HG03565 (cell line): ENCODE results near the gene GTF3A.
"Not testable (repeated sequence)": the region's sequence is repeated elsewhere in the genome, so short reads cannot be mapped to it uniquely, and the experiment has no call there.

Experiments used
- ATAC-seq: cut with Tn5 transposase; IDR thresholded peaks from one replicate; pipeline ENCODE4 v1.9.1; 2021; ENCODE audit warnings: mild to moderate bottlenecking, moderate library complexity; ENCODE audit not compliant: unreplicated experiment

Gene GTF3A

DNA sequence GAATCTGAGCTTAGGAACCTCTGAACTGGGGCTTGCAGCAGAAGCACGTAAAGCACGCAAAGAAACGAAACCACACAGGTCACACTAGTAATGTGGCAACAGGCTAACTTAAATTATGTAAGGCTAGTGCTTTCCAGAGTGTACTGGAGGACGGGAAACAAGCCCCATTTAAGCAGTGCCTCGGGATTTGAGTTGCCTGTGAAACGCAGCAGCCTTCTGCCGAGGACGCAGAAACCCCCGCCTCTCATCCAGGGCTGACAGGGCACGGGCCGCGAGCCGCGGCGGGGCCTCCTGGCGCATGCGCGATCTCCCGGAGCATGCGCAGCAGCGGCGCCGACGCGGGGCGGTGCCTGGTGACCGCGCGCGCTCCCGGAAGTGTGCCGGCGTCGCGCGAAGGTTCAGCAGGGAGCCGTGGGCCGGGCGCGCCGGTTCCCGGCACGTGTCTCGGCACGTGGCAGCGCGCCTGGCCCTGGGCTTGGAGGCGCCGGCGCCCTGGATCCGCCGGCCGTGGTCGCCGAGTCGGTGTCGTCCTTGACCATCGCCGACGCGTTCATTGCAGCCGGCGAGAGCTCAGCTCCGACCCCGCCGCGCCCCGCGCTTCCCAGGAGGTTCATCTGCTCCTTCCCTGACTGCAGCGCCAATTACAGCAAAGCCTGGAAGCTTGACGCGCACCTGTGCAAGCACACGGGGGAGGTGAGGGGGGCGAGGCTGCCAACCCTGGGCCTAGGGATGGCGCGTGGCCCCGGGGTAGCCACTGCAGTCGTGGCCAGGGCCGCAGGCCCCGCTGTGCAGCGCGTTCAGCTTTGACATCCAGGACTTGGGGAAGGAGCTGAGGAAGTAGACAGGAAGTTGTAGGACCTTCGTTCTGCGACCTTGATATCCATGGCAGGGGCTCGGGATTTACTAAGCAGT, at the start of gene GTF3A:
TSS of gene GTF3A (plus strand) at position 374 of the 912 bp plus-strand sequence.
- ATAC-seq = peak; percentile 67

DNA sequence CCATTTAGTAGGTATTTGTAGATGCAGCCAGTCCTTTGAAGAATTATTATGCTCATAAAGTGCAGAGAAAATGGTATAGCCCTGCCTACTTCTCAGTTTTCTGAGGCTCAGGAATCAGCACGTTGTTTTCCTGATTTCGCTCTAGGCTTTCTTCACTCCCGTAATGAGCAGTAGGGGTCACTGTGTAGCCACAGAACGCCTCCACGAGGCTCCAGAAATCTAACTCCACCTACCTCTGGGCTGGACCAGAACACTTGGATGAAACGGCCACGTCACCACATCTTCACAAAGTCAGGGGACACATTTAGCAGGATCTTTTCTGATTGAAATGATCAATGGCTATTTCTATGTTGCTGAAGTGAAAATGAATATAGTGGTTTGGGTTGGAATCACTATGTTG, 49.8 kb upstream of the GTF3A start:
- ATAC-seq = no peak

DNA sequence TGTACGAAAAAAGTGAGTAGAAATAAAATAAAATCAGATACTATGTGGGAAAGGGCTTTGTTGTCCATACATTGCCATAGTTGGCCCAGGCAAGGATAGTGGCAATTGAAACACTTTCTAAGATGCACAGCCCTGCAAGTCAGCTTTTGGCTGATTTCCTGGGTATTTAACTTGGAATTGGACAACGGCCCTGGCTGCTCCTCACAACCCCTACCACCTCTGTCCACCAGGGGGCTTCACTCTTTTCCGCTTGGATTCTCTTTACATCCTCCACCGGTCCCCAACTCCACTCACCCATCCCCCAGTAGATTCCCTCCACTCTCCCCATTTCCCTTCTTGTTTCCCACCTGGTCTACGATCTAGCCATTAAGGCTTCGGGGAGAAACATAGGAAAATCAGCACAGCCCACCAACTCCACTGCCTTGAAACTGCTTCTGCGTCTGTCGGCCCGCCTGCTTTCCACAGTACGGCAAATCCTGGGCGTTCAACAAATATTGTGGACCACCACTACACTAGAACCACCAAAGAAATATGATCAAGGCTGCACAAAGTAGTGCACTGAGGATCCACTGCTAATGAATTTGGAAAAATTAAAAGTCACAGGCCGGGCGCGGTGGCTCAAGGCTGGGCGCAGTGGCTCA, 48.6 kb upstream of the GTF3A start:
- ATAC-seq = no peak

DNA sequence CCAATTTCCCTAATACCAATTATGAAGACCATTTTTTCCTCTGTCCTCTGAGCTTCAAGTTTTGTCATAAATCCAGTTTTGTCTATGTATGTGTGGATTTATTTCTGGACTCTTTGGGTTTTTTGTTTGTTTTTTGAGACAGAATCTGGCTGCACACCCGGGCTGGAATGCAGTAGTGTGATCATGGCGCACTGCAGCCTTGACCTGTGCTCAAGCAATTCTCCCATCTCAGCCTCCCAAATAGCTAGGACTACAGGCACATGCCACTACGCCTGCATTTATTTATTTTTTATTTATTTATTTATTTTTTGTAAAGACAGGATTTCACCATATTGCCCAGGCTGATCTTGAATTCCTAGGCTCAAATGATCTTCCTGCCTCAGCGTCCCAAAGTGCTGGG, 45.3 kb upstream of the GTF3A start:
- no peak for ATAC-seq

DNA sequence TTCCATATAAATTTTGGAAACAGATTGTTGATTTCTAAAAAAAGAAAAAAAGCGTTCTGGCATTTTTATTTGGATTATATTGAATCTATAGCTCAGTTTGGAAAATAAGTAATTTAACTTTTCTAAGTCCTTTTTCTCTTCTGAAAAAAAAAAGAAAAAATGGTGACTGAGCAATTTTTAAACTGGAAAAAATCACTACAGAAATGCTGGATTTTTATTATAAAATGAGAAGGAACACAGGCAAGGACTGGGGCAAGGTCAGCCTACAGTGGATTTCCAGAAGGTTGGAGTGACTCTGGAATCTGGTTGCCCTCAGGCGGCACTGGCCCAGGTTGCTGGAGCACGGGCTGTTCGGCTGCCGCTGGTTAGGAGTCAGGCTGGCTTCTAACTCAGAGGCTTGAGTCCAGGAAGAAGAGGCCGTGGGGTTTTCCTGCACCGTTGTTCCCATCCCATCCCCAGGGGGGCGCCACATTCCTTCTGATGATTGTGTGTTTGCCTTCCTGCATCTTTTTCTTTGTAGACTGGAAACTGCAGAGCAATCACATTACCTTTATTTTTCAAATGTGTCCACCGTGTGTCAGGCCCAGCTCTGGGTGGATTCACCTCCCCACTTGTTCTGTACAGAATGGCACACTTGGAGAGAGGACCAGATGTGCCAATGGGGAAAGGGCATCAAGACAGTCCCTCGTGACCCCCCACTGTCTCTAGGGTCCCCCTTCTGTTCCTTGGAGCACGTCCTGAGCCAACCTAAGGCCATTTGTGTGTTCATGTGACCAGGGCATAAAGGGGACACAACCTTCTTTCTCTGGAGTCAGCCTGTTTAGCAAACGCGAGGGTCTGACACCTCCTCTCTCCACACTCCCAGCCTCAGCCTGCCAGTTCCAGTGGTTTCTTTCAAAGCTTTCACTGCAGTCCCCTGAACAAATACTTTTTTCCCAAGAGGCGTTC, 44.5 kb upstream of the GTF3A start:
- no peak for ATAC-seq

DNA sequence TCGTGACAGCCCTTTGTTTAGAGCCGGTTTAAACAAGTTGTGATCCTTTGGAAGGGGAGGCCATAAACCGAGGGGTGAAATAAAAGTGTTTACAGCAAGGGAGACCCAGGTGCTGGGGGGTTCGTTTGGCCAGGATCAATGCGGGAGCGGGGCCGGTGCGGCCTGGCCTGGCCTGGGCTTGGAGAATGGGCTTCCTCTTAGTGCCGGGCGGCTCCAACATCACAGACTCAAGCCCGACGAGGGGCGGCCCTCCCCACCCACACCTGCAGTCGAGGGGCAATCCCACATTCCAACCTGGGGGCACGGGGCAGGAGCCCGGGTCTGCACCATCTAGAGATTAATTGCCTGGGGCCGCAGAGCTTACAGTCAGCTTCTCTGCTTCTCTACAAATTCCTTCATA, 42.8 kb upstream of the GTF3A start:
- no peak for ATAC-seq

DNA sequence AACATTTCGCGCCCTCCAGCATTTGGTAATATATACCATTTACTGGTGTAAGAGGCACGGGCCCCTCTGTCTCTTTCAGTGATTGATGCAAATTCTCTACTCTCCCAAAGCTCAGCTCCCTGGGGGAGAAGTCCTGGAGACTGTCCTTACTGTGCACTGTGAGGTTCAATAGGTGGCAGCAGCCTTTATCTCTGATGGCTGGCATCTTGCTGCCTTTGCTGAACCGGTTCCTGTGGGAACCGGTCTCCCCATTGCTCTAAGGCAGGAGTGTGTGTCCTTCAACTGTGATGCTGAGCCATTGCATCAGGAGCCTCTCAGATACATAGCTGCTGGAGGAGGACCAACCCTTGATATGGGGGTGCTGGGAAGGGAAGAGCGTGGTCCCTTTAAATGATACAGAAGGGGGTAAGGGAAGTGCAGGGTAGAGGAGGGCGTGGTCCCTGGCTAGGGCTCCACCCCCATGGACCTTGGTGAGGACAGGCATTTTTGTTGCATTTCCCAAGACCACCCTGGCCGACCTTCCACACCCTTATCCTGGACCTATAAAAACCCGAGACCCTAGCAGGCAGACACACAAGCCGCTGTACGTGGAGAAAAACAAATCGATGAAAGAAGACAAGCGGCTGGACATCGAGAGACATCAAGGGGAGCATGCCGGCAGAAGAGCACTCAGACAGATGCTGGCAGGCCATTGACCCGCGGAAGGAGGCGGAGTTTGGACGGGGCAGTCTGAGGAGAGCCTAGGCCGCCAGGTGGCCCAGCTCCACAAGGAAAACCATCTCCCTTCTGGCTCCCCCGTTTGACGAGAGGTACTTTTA, 41.1 kb upstream of the GTF3A start:
- no peak for ATAC-seq

DNA sequence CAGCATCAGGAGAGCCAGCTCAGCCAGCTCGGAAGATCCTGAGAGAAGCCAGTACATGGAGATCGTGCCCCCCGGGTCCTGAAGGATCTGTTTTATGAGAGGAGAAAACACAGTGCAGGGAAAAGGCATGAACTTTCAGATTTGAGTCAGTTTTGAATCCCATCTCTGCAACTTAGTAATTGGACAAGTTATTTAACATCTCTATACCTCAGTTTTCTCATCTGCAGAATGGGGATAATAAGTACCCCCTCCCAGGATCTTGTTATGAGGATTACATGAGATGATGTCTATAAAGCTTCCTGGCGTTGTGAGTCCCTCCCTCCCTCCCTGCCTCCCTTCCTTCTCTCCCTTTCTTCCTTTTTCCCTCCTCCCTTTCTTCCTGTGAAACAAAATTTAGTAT, 40.1 kb upstream of the GTF3A start:
- no peak for ATAC-seq

DNA sequence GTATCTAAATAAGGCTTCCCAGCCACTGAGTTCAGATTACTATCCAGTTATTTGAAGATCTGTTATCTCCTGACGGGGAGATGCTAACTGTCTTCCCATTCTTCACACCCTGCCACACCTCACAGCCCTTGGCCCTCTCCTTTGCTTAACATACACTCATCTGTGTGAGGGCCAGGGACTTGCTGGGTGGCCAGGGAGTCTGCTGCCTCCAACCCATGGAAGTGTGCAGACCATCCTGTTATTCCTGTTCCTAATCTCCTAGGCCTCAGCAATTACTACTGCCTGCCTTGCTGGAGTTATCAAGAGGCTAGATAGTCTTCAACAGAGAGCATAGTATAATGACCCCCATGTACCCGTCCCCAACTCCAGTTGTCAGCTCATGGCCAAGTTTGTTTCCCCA, 36.2 kb upstream of the GTF3A start:
- ATAC-seq = no peak

DNA sequence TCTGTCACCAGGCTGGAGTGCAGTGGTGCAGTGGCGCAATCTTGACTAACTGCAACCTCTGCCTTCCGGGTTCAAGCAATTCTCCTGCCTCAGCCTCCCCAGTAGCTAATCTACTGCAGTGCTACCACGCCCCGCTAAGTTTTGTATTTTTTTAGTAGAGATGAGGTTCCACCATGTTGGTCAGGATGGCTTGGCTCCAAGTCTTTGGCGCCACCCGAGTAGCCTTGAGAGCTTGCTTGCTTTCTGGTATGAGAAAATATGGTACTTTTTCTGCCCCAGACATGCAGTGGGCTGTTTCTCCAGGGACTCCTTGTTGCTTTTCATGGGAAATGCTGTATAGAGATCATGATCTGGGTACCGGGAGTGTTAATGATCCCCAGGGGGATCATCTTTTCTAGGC, 34.5 kb upstream of the GTF3A start:
- ATAC-seq = no peak

DNA sequence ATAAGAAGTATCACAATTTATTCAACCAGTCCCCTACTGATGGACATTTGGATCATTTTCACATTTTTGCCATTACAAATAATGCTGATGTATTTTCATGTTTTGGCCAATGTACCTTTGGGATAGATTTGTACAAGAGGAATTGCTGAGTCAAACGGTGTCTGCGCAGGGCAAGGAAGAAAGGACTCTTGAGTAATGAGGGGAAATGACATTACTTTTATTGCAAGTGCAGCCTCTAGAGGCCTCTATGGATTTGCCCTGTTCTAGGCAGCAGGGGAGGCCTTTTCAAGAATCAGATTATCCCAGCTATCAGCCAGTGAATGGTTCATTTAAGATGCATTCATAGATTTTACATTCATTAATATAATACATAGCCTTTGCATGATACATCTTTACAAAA, 32.9 kb upstream of the GTF3A start:
- no peak for ATAC-seq

DNA sequence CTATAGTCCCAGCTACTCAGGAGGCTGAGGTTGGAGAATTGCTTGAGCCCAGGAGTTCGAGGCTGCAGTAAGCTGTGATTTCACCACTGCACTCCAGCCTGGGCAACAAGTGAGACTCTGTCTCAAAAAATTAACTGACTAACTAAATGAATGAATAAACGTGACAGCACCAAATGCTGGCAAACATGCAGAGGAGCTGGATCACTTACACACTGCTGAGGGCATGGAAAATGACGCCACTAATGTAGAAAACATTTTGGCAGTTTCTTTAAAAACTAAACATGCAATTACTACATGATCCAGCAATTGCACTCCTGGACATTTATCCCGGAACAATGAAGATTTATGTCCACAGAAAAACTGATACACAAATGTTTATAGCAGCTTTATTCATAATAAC, 31.3 kb upstream of the GTF3A start:
- no peak for ATAC-seq

DNA sequence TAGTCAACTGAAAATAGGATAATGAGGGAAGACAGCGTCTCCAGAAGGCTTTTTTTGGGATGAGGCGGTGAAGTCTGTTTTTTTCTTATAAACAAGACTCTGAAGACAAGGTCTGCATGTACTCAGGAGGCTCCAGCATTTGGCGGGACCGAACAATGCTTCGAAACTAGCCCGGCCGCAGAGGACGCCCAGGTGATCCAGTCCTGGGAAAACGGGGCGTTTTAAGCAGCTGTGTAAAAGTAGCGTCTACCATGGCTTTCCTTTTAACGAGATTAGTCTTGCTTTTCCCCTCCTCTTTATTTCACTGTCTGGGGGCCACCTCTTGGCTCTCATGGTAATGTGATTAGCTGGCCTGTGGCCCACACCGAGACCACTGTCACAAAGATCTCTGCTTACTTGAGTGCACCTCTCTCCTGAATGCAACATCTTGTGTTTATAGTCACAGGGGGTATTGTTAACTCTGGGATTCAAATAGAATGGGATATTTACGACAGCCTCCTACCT, 29.4 kb upstream of the GTF3A start:
- ATAC-seq = no peak

DNA sequence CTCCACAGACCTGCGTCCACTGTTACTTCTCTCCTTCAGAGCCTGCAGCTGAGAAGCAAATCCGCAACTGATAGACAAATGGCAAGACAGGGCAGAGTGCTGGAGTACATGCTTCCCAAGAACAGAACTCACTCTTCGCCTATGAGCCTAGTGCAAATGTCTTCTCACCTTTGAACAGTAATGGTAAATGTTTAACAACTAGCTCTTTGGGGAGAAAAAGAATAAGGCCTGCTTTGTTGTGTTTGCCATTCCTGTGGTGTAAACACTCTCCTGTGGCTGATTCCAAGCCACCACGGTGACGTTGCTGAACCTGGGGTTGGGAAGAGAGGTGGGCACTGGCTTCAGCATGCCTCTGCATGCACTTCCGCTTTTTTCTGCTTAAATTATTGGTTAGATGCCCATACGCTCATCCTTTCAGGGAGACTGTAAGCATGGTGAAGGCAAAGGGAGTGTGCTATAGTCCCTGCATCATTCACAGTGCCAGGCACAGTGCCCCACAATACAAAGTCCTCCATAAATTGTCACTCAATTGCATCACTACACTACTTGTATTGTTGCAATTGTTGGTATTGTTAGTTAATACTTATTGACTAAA, 28.1 kb upstream of the GTF3A start:
- ATAC-seq = no peak

DNA sequence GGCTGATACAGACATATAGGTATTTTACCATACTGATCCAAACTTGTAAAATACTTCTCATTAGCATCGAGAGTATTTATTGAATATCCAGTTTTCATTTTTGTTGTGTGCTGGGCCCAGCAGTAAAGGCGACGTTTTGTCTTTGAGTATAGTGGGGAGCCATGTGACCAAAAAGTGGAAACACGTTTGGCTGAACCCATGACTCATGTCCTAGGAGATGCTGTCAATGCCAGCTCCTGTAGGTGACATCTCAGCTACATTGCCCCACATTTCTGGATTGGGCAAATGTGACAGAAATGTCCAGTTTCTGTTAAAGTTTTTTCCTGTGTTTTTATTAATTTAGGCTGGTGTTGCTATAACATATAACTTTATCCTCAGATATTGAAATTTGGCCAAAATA, 26.1 kb upstream of the GTF3A start:
- no peak for ATAC-seq

DNA sequence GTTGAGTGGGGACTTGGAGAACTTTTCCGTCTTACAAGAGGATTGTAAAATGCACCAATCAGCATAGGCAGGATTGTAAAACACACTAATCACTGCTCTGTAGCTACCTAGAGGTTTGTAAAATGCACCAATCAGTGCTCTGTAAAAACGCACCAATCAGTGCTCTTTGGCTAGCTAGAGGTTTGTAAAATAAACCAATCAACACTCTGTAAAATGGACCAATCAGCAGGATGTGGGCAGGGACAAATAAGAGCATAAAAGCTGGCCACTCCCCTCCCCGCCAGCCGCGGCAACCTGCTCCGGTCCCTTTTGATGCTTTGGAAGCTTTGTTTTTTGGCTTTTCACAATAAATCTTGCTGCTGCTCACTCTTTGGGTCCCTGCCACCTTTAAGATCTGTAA, 24.0 kb upstream of the GTF3A start:
- ATAC-seq = not testable (repeated sequence)

DNA sequence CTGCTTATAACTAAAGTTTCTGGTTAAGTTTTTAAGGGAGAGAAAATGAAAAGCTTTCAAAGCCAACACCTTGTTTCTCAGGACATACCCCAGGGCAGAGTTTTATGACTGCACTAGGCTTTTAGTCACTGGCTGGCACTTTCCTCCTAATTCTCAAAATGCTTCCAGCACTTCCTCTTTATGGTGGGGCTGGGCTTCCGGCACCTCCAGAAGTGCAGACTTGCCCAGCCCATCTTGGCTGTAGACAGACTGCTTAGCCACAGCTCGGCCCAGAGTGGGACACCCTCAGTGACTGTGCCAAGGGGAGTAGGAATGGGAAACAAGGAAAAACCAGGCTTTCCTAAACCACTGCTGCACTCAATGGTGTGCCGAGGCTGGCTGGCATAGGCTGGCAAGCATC, 23.2 kb upstream of the GTF3A start:
- ATAC-seq = no peak

DNA sequence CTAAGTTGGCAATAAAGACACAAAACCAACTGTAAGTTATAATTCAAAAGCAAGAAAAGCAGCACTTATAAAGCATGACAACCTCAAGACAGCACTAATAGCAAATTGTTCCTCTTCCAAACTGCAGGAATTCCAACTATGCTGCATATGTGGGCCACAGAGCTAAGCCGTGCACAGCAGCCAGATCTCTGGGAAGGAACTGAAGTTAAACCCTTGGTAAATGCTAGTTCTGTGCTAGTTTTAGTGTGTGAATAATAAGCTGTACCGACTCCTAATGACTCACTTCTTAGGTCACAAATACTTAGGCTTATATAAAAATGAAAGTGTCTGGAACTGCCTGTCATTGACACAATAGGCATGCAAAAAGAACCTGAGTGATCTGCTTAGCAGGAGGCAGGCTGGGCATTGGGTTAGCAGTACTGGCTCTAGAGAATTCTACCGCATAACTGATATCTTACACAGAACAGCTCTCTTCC, 21.2 kb upstream of the GTF3A start:
- no peak for ATAC-seq

DNA sequence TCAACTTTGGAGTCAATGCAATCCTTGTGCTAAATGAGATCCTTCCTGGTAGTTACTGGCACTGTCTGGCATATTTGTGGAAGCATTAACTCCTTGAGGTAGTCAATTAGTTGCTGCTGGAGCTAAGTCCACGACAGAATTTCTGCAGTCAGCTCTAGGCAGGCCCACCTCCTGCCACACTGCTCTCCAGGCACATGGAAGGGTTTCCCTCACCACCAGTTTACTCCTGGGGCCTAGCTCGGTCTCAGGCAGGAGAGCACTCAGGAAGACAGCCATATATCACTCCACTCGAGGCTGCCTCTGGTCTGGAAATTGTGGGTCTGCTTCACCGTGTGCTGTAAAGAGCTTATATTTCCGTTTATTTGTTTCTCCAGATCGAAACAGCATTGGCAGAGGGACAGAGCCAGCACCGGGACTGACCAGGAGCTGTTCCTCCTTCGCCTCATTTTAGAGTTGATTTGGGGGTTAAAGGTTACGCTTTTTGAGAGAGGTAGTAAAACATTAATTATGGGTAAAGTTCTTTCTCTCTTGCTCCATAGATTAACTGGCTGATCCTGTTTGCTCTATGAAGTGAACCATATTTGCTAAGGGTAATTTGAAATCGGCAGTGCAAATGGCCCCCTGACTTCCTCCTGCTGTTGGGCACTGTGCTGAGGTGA, 20.6 kb upstream of the GTF3A start:
- no peak for ATAC-seq
